Uterus (tissue), 2 donors: ENCODE measurements around the gene RALGPS1.

Source experiments
- CTCF ChIP-seq, 4 experiments: fragments of 200-600 bp in 2 of 4; fragments of 450-650 bp in 2 of 4; sonication (generic) in 2 of 4; IDR thresholded peaks; one replicate each; pipeline ENCODE4 v1.5.1; 2016 to 2019; ENCODE audit warnings: antibody characterized with exemption in 4 of 4, mild to moderate bottlenecking in 2 of 4, moderate library complexity in 1 of 4
- POLR2A ChIP-seq, 2 donors: fragments of 450-650 bp; IDR thresholded peaks; one replicate each; pipeline ENCODE4 v1.6.1; 2016; ENCODE audit warnings: antibody characterized with exemption in 2 of 2, mild to moderate bottlenecking in 1 of 2, moderate library complexity in 1 of 2

DNA sequence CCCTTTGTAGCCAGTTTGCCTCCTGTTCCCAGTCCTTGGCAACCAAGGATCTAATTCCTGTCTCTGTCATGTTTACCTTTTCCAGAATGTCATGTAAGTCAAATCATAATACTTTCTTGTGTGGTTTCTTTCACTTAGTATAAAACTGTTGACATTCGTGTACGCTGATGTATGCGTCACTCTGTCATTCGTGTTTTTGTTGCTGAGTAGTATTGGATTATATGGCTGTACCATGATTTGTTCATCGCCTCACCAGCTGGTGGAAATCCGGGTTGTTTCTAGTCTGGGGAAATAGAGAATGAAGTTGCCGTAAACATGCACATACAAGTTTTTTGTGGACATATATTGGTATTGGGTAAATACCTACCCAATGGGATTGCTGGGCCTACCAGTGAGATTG, 110.5 kb downstream of the RALGPS1 start:
- TF ChIP-seq CTCF (IDR thresholded peaks at IDR 0.05) (no peak), POLR2A (IDR thresholded peaks at IDR 0.05) (no peak)
